ENCODE data around the gene NOTCH1.

DNA sequence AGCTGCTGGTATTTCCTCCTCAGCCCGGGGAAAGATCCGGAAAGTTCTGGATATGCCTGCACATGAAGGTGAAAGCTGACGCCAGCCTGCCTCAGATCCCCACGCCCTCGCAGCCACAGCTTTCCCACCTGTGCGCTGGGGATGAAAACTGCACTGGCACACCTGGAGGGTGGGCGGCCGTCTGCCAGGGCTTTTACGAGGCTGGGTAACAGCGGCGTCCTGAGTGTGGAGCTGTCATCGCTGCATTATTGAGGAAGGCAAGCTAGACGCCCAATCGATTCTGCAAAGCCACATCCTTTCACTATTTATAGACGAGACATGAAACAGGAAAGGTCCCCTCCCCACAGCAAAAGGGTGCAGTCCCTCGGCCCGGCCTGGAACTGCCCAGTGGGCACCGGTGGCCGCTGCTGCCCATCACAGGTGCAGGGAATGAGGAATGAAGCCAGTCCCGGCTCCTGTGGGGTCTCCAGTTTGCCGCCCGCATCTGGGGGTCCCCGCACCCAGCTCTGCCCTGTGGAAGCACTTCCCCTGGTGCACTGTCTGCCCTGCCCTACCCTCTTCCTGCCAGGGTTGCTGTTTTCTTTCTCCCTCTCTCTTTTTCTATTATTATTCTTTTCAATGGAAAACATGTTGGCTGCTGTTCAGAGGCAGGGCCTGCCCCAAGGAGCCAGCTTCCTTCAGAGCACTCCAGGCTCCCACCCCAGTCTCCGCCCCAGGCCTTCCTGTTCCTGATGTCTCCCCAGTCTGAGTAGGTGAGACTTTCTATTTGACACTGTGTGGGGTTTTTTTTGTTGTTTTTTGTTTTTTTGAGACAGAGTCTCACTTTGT lies 7.0 kb downstream of the NOTCH1 start:
- TF ChIP-seq, protein P1, sequence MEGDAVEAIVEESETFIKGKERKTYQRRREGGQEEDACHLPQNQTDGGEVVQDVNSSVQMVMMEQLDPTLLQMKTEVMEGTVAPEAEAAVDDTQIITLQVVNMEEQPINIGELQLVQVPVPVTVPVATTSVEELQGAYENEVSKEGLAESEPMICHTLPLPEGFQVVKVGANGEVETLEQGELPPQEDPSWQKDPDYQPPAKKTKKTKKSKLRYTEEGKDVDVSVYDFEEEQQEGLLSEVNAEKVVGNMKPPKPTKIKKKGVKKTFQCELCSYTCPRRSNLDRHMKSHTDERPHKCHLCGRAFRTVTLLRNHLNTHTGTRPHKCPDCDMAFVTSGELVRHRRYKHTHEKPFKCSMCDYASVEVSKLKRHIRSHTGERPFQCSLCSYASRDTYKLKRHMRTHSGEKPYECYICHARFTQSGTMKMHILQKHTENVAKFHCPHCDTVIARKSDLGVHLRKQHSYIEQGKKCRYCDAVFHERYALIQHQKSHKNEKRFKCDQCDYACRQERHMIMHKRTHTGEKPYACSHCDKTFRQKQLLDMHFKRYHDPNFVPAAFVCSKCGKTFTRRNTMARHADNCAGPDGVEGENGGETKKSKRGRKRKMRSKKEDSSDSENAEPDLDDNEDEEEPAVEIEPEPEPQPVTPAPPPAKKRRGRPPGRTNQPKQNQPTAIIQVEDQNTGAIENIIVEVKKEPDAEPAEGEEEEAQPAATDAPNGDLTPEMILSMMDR (IDR thresholded peaks at IDR 0.05; ENCODE audit: borderline replicate concordance, extremely low read depth, low read length, poor library complexity, severe bottlenecking): no peak
- no peak for TF ChIP-seq EZH2 (IDR thresholded peaks at IDR 0.05; ENCODE audit: borderline replicate concordance, low read depth, low read length, severe bottlenecking)

Data from DND-41 (cell line).